Measurements from ENCODE around the gene NUFIP1. TPM values are rescaled to one million over a fixed set of nuclear protein-coding genes. Genes with fewer than 3 reads are reported as not detected.

The NUFIP1 gene
- total RNA-seq, 4 donors from 2014 or later = 2.7 to 4.4 (median 3.7) TPM

DNA sequence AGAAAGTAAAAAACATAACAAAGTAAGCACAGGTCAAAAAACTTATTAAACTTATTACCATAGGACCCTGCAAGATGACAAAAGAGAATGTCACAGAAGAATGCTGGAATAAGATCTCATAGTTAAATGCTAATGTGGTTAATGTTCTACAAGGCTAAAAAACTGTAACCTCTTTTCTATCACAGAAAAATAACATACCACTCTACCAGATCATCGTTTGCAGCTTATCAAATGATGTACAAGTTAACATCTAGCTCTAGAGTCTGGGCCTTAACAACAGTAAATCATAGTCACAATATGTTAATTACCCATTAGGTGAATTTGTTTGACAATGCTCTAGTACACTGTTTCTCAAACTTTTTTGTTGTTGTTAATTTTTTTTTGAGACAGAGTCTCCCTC is 53.0 kb downstream of the NUFIP1 start:
- no peaks in the 10 kb centered on the region for H3K9me3 ChIP-seq
- H3K4me1 ChIP-seq = no peaks in the 10 kb centered on the region
- H3K4me3 ChIP-seq = no peak overlapping the region
- no peaks in the 10 kb centered on the region for H3K27me3 ChIP-seq
- no peak overlapping the region for H3K27ac ChIP-seq
- H3K36me3 ChIP-seq = no peaks in the 10 kb centered on the region
- WGBS, 2 donors = 78 to 79% methylated on average over 1 of the region's 1 CpG
- TF ChIP-seq, protein P1, sequence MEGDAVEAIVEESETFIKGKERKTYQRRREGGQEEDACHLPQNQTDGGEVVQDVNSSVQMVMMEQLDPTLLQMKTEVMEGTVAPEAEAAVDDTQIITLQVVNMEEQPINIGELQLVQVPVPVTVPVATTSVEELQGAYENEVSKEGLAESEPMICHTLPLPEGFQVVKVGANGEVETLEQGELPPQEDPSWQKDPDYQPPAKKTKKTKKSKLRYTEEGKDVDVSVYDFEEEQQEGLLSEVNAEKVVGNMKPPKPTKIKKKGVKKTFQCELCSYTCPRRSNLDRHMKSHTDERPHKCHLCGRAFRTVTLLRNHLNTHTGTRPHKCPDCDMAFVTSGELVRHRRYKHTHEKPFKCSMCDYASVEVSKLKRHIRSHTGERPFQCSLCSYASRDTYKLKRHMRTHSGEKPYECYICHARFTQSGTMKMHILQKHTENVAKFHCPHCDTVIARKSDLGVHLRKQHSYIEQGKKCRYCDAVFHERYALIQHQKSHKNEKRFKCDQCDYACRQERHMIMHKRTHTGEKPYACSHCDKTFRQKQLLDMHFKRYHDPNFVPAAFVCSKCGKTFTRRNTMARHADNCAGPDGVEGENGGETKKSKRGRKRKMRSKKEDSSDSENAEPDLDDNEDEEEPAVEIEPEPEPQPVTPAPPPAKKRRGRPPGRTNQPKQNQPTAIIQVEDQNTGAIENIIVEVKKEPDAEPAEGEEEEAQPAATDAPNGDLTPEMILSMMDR (IDR thresholded peaks at IDR 0.05) = no peak
- no peak for DNase-seq (ENCODE audit: low spot score in 2 of 2)

DNA sequence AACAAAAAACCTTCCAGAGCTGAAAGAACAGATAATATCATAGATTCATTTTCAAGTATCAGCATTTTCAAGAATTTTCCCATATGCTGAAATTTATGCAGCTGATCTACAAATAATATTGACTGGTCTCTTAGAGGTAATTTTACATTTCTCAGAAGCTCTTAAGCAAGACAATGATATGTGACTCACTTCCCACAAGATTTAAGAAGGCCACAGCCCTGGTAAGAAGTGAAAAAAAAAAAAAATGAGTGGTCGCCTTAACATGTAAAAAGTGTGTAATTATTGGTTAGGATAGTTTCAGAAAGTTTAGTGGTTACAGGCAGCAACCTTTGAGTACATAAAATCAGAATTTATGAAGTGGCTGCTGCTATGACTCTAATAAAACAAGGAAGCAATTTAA is 54.5 kb downstream of the NUFIP1 start:
- no peak for DNase-seq (ENCODE audit: low spot score in 2 of 2)
- no peak overlapping the region for H3K27ac ChIP-seq
- 3 to 5% methylated on average over 1 of the region's 1 CpG for WGBS, 2 donors
- no peaks in the 10 kb centered on the region for H3K9me3 ChIP-seq
- H3K27me3 ChIP-seq = no peaks in the 10 kb centered on the region
- no peak overlapping the region for H3K4me3 ChIP-seq
- no peaks in the 10 kb centered on the region for H3K4me1 ChIP-seq
- H3K36me3 ChIP-seq = no peaks in the 10 kb centered on the region
- TF ChIP-seq POLR2A (IDR thresholded peaks at IDR 0.05) (no peak), EP300 (IDR thresholded peaks at IDR 0.05) (no peak)
- TF ChIP-seq, protein P1 (IDR thresholded peaks at IDR 0.05) = no peak

DNA sequence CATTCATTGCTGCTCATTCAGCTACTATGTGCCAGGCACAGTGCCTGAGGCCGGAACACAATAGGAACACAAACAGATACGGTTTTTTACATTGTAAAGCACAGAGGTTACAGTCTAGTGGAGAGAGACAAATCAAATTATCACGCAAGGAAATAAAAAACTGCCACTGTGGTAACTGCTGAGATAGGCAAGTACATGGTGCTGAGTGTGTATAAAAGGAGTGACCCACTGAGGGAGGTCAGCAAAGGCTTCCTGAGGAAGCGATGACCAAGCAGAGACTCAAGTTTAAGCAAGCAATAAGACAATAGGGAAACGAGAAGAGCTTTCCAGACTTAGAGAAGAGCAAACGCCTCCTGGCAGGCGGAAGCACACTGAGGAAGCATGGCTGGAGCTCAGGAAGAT is 56.4 kb downstream of the NUFIP1 start:
- peak overlapping the region in 2 of 4 donors; percentile 21 to 60 for H3K27ac ChIP-seq
- TF ChIP-seq, protein P1 (IDR thresholded peaks at IDR 0.05) = no peak
- peak in 1 of 2 donors; percentile 76 for TF ChIP-seq EP300 (IDR thresholded peaks at IDR 0.05)
- peak in 1 of 2 donors; percentile 28 for DNase-seq (ENCODE audit: low spot score in 2 of 2)
- no peaks in the 10 kb centered on the region for H3K9me3 ChIP-seq
- H3K27me3 ChIP-seq = no peaks in the 10 kb centered on the region
- no peaks in the 10 kb centered on the region for H3K36me3 ChIP-seq
- no peak overlapping the region for H3K4me3 ChIP-seq
- WGBS, 2 donors = 40 to 48% methylated on average over 7 of the region's 7 CpGs
- no peaks in the 10 kb centered on the region for H3K4me1 ChIP-seq

DNA sequence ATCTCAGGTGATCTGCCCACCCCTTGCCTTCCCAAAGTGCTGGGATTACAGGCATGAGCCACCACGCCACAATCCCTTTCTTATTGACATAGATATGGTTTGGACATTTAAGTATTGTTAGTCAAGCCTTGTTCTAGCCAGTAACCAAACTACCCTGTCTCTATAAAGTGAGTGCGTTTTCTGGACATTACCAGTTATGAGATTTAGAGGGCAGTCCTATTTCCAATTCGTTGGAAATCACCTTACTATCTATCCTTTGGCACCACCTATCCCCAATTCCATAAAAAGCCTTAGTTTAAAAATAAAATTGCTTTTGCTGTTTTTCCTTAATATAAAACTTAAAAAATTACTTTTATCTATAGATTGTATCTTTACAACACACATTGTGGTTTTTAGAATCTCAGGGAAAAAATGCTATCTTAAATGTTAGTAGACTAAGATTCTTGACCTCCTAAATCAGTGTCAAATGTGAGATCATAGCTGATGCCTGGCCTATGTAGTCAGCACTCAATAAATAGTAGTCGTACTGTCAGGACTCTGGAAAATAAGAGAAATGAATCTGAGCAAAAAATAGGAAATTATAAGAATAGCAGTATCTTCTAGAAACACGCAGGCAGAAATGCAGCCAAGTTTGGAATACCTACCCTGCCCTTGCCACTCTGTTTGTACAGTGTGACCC is 57.0 kb downstream of the NUFIP1 start:
- Histone ChIP-seq H3K4me3 (no peak overlapping the region), H3K9me3 (no peaks in the 10 kb centered on the region), H3K27ac (peak overlapping the region in 2 of 4 donors; percentile 21 to 60), H3K27me3 (no peaks in the 10 kb centered on the region), H3K36me3 (no peaks in the 10 kb centered on the region), H3K4me1 (no peaks in the 10 kb centered on the region)
- DNase-seq (ENCODE audit: low spot score in 2 of 2) = no peak
- TF ChIP-seq, protein P1 (IDR thresholded peaks at IDR 0.05) = no peak
- TF ChIP-seq EP300 (IDR thresholded peaks at IDR 0.05) = no peak
- no peak for TF ChIP-seq POLR2A (IDR thresholded peaks at IDR 0.05)
- 60% methylated on average over 5 of the region's 5 CpGs for WGBS, 2 donors

DNA sequence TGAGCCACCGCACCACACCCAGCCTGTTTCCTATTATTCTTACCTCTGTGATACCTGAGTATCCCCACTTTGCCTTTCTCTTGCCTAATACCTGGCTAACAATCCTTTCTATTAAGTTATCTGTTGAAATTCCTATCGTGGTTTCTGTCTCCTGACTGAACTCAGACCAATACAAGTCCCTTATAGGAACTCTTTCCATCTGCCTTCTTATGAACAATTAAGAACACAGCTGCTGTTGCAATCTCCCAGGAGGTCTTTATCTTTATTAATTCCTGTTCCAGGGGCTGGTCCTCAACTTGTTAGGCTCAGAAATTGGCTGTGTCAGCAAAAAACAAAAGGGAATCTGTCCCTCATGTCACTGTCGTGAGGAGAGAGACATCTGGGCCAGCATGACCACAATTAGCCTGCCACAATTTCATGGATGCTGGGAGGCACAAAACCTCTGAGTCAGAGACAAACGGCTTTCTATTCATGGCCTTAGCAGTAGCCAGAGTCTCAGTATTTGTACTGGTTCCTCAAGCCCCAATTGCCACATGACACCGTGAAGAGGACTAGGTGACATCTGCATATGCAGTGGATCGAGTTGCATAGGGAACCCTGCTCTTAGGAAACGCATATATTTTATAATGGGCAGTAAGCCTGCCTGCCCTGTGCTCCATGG is 58.2 kb downstream of the NUFIP1 start:
- WGBS, 2 donors = 50 to 54% methylated on average over 7 of the region's 7 CpGs

More for the DNA sequence above, 58.2 kb downstream of the NUFIP1 start:
- Histone ChIP-seq H3K27me3 (no peaks in the 10 kb centered on the region), H3K27ac (peak overlapping the region in 2 of 4 donors; percentile 21 to 60), H3K36me3 (no peaks in the 10 kb centered on the region), H3K4me1 (no peaks in the 10 kb centered on the region), H3K4me3 (no peak overlapping the region), H3K9me3 (no peaks in the 10 kb centered on the region)
- no peak for TF ChIP-seq EP300 (IDR thresholded peaks at IDR 0.05)
- TF ChIP-seq POLR2A (IDR thresholded peaks at IDR 0.05) = no peak
- TF ChIP-seq, protein P1 (IDR thresholded peaks at IDR 0.05) = no peak
- no peak for DNase-seq (ENCODE audit: low spot score in 2 of 2)
